Upper lobe of right lung (tissue), 1 donor: Measurements from ENCODE around the gene NUAK1. TPM values are rescaled to one million over a fixed set of nuclear protein-coding genes. Genes with fewer than 3 reads are reported as not detected.

Source experiments
- ATAC-seq: fragments of 200-7000 bp; cut with Tn5 transposase; one replicate; pipeline ENCODE4 v1.9.1; 2020; ENCODE audit warnings: mild to moderate bottlenecking, moderate library complexity
- DNase-seq: peaks from one replicate; pipeline ENCODE4 v3.0.0-alpha.2; 2020
- H3K27ac ChIP-seq: fragments of 200-600 bp; one replicate; pipeline ENCODE4 v1.8.0; 2022
- H3K27me3 ChIP-seq: fragments of 200-600 bp; one replicate; pipeline ENCODE4 v1.8.0; 2022; ENCODE audit warnings: mild to moderate bottlenecking
- H3K36me3 ChIP-seq: fragments of 200-600 bp; one replicate; pipeline ENCODE4 v1.8.0; 2022
- H3K4me1 ChIP-seq: fragments of 200-600 bp; one replicate; pipeline ENCODE4 v1.8.0; 2022
- H3K4me3 ChIP-seq: fragments of 200-600 bp; one replicate; pipeline ENCODE4 v1.8.0; 2022; ENCODE audit warnings: mild to moderate bottlenecking
- H3K9me3 ChIP-seq: fragments of 200-600 bp; one replicate; pipeline ENCODE4 v1.8.0; 2022
- intact Hi-C: fragments of 100-400 bp; cut with DNase I; formaldehyde crosslinking; loops from one replicate; pipeline ENCODE4 v1.11.0; 2022
- total RNA-seq: library from RNA; stranded (reverse); fragmentation: NEBNext Ultra II Directional; extraction: Animal tissue kit (Norgen Biotek cat#: 25700); gene quantifications from one replicate; pipeline ENCODE4 v1.2.1, GENCODE V29; 2021
- TF ChIP-seq, protein P1 (sequence below): fragments of 200-600 bp; IDR thresholded peaks from one replicate; pipeline ENCODE4 v1.8.0; 2022; ENCODE audit warnings: antibody characterized with exemption
- donor health status: DM: no; HTN: yes; CAD: no; lungs with severe emphysema.

Gene NUAK1
- total RNA-seq, 1 donor from 2014 or later: 40.8 TPM

DNA sequence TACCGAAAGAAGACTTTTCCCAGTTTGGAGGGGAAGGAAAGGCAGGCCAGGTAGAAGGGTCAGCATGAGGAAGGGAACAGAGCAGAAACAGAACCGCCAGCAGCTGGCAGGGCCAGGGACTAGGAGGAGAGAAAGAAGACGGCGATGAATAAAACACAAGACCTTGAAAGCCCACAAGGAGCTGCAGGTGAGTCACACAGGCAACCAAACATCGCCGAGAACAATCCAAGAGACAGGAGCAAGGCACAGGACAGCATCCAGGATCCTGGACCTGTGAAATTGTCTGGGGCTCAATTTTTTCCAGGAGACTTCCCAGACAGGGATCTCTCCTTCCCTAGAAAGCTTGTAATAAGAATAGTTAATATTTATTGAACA, 47.3 kb downstream of the NUAK1 start:
- no peak overlapping the region for H3K4me3 ChIP-seq
- no peak for DNase-seq
- no peaks in the 10 kb centered on the region for H3K9me3 ChIP-seq
- H3K36me3 ChIP-seq: no peaks in the 10 kb centered on the region
- intact Hi-C loops: no loop called here
- H3K4me1 ChIP-seq: peaks cover 33% of the 10 kb centered on the region
- H3K27ac ChIP-seq: peak overlapping the region; percentile 68
- no peaks in the 10 kb centered on the region for H3K27me3 ChIP-seq
- TF ChIP-seq, protein P1, sequence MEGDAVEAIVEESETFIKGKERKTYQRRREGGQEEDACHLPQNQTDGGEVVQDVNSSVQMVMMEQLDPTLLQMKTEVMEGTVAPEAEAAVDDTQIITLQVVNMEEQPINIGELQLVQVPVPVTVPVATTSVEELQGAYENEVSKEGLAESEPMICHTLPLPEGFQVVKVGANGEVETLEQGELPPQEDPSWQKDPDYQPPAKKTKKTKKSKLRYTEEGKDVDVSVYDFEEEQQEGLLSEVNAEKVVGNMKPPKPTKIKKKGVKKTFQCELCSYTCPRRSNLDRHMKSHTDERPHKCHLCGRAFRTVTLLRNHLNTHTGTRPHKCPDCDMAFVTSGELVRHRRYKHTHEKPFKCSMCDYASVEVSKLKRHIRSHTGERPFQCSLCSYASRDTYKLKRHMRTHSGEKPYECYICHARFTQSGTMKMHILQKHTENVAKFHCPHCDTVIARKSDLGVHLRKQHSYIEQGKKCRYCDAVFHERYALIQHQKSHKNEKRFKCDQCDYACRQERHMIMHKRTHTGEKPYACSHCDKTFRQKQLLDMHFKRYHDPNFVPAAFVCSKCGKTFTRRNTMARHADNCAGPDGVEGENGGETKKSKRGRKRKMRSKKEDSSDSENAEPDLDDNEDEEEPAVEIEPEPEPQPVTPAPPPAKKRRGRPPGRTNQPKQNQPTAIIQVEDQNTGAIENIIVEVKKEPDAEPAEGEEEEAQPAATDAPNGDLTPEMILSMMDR: no peak
- no peak for ATAC-seq

DNA sequence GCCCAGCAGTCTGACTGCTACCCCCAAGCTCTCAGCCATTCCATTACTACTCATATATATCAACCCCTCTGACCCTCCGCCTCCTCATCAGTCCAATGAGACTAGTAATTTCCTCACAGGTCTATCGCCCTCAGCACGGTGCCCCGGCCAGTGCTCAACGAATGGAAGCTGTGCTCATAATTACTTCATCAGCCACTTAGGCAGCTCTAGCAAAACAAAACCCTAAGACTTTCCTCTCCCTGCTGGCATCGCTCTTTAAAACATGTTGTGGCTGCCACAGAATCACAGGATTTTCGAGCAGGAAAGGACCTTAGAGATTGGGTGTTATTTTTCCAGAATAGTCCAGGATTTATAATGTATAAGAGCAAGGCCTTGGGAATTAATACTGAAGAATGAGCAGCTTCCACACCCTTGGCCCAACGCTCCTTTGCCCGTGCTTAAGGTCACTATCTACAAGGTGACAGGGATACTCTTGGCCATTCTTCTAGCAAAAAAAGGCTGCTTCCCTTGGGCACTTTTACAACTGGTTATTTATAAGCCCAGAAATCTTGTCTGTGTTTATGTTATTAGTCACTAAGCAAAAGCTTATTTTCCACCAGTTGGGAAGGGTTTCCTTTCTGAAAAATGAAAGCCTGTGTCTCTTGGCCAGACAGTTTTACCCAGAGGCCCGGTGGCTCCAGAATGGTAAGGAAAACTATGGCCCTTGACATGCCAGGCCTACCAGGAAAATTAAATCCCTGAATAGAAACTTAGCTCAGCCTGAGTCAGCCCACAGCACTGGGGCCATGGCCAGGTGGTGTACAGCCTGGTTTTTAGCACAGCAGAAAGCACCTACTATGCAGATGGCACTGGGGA, 47.9 kb downstream of the NUAK1 start:
- DNase-seq (no peak), ATAC-seq (no peak)
- Histone ChIP-seq H3K36me3 (no peaks in the 10 kb centered on the region), H3K4me1 (peaks cover 29% of the 10 kb centered on the region), H3K27me3 (no peaks in the 10 kb centered on the region), H3K27ac (peak overlapping the region; percentile 68), H3K4me3 (no peak overlapping the region), H3K9me3 (no peaks in the 10 kb centered on the region)
- intact Hi-C loops: no loop called here
- TF ChIP-seq, protein P1: no peak

DNA sequence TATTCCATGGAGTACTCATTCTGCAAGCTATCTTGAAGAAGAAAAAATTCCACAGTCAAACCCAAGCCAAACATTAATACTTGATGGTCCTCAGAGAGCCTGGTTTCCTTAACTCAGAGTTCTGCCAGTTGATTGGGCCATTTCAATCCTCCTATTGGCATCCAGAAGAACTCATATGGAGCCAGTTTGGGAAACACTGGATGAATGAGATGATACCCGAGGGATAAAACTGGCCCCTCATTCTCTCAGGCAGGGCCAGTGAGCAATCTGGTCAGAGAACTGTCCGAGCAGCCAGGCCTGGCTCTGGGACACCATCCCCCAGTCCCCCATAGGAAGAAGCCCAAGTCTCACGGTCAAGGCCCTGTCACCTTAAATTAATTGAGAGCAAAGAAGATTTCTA, 48.8 kb downstream of the NUAK1 start:
- TF ChIP-seq, protein P1: no peak
- DNase-seq (no peak), ATAC-seq (no peak)
- H3K4me1 ChIP-seq: peaks cover 26% of the 10 kb centered on the region
- no peak overlapping the region for H3K27ac ChIP-seq
- no peaks in the 10 kb centered on the region for H3K36me3 ChIP-seq
- H3K4me3 ChIP-seq: no peak overlapping the region
- no peaks in the 10 kb centered on the region for H3K27me3 ChIP-seq
- no peaks in the 10 kb centered on the region for H3K9me3 ChIP-seq
- intact Hi-C loops: no loop called here

DNA sequence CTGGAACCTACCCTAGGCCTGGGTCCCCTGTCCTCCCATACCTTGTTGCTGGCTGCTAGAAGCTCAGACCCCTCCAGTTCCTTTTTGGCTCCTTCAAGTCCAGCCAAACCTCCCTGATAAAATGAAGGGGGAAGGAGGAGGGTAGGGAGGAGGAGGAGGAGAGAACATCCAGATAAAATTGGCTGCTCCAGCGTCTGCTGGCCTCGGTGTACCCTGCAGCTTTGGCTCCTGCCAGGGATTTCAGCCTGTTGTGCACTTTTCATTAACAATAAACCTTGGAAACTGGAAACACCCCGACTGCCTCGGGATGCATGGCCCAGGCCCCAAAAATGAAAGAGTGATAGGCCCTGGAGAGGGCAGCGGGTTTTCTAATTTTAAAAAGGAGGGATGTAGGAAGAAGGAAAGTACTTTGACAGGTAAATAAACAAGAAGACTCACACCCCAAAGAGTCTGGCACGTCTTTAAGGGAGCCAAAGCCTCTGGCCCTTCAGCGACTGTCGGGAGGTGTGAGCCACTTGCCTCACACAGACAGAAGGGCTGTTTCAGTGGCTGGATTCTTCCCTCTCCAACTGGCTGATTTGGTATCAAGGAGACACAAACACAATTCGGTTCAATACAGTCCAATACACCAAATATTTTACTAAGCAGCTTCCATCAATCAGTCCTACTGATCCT, 49.8 kb downstream of the NUAK1 start:
- Histone ChIP-seq H3K27me3 (no peaks in the 10 kb centered on the region), H3K27ac (no peak overlapping the region), H3K9me3 (no peaks in the 10 kb centered on the region), H3K4me1 (peaks cover 26% of the 10 kb centered on the region), H3K4me3 (no peak overlapping the region), H3K36me3 (peaks cover 2% of the 10 kb centered on the region)
- intact Hi-C loops: no loop called here
- no peak for DNase-seq
- no peak for ATAC-seq
- TF ChIP-seq, protein P1: no peak

DNA sequence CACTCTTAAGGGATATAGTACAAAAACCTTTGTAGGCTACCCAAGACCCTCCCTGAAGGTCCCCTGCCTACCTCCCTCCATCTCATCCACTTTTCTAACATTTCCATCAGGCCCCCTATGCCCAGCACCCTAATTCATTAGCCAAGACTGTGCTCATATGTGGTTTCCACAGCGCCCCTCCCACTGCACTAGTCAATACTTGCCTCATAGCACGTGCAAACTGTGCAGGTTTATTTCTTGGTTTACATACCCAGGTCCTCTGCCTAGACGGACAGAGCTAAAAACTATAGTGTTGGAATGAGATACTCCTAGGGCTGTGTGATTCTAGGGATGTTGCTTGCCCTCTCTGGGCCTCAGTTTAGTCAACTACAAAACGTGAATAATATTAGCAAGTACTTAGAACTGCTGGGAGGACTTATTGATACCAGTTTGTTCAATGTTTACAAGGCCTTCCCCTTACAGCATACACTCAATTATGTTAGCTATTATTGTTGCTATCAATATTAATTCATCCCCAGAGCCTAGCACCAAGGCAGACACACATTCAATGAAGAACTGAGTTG, 50.4 kb downstream of the NUAK1 start:
- H3K4me3 ChIP-seq: no peak overlapping the region
- TF ChIP-seq, protein P1: no peak
- intact Hi-C loops: no loop called here
- no peak for DNase-seq
- H3K27ac ChIP-seq: no peak overlapping the region
- peaks cover 26% of the 10 kb centered on the region for H3K4me1 ChIP-seq
- H3K9me3 ChIP-seq: no peaks in the 10 kb centered on the region
- H3K36me3 ChIP-seq: peaks cover 8% of the 10 kb centered on the region
- H3K27me3 ChIP-seq: no peaks in the 10 kb centered on the region
- ATAC-seq: no peak
